Bronchial epithelial cell (primary cell): ENCODE measurements around the gene TTF2. TPM values are rescaled to one million over a fixed set of nuclear protein-coding genes. Genes with fewer than 3 reads are reported as not detected.
A peak's percentile ranks its signal among the peaks of the same experiment; 100 is the strongest.

Experiments
- DNase-seq: peaks from one replicate; pipeline ENCODE4 v3.0.0-alpha.2; 2010; ENCODE audit warnings: low read depth
- FAIRE-seq: peaks from 2 replicates; lab custom pipeline; 2011; peaks lifted over from hg19 to GRCh38; lab: Jason Lieb, UNC
- H3K27me3 ChIP-seq: 2 replicates; pipeline ENCODE4 v1.5.1; 2011; ENCODE audit warnings: low read length; ENCODE audit not compliant: control insufficient read depth, insufficient read depth
- H3K36me3 ChIP-seq: 2 replicates; pipeline ENCODE4 v1.5.1; 2011; ENCODE audit warnings: low read length; ENCODE audit not compliant: control insufficient read depth, insufficient read depth
- H3K4me3 ChIP-seq: 2 replicates; pipeline ENCODE4 v1.5.1; 2011; ENCODE audit warnings: mild to moderate bottlenecking, low read depth, low read length, control low read depth
- CTCF ChIP-seq: IDR thresholded peaks from 2 replicates; pipeline ENCODE4 v1.5.1; 2011; ENCODE audit warnings: mild to moderate bottlenecking, moderate library complexity, low read length, control low read depth, inconsistent platforms; ENCODE audit not compliant: insufficient read depth, severe bottlenecking
- total RNA-seq: library from RNA; depleted of rRNA; stranded (reverse); fragments of >200 nt; gene quantifications from 2 replicates; pipeline ENCODE4 v1.2.1, GENCODE V29; 2014

Gene TTF2
- total RNA-seq, 1 donor from 2014 or later: 10.8 TPM

- DNase-seq (no peak), FAIRE-seq (no peak)
- Histone ChIP-seq H3K27me3 (no peaks in the 10 kb centered on the region), H3K4me3 (no peak overlapping the region), H3K36me3 (no peaks in the 10 kb centered on the region)
- no peak for TF ChIP-seq CTCF
Measured at GRCh38 chr1:117029685-117030084, 30.4 kb upstream of the TTF2 start.

- no peak for TF ChIP-seq CTCF
- no peaks in the 10 kb centered on the region for H3K36me3 ChIP-seq
- no peak for FAIRE-seq
- DNase-seq: peak; percentile 23
- no peaks in the 10 kb centered on the region for H3K27me3 ChIP-seq
- no peak overlapping the region for H3K4me3 ChIP-seq
Measured at GRCh38 chr1:117030271-117030877, 29.8 kb upstream of the TTF2 start.

GRCh38 chr1:117032266-117032665 lies 27.9 kb upstream of the TTF2 start:
- DNase-seq (no peak), FAIRE-seq (no peak)
- Histone ChIP-seq H3K4me3 (no peak overlapping the region), H3K27me3 (no peaks in the 10 kb centered on the region), H3K36me3 (no peaks in the 10 kb centered on the region)
- TF ChIP-seq CTCF: no peak

GRCh38 chr1:117032681-117033539 lies 27.2 kb upstream of the TTF2 start:
- no peaks in the 10 kb centered on the region for H3K27me3 ChIP-seq
- H3K4me3 ChIP-seq: no peak overlapping the region
- H3K36me3 ChIP-seq: no peaks in the 10 kb centered on the region
- TF ChIP-seq CTCF: no peak
- DNase-seq (no peak), FAIRE-seq (no peak)

GRCh38 chr1:117033772-117034171 lies 26.4 kb upstream of the TTF2 start:
- Histone ChIP-seq H3K4me3 (no peak overlapping the region), H3K27me3 (no peaks in the 10 kb centered on the region), H3K36me3 (no peaks in the 10 kb centered on the region)
- FAIRE-seq (no peak), DNase-seq (no peak)
- no peak for TF ChIP-seq CTCF
